H1 (cell line): ENCODE data around the gene SYT15B.
"Not testable (repeated sequence)": the region's sequence is repeated elsewhere in the genome, so short reads cannot be mapped to it uniquely, and the experiment has no call there.

ENCODE experiments used
- CEBPB ChIP-seq: IDR thresholded peaks from 2 replicates; pipeline ENCODE4 v1.6.1; 2012; ENCODE audit warnings: low read depth, low read length
- EP300 ChIP-seq, 2 experiments: IDR thresholded peaks; 1 replicate in 1 of 2; 2 replicates in 1 of 2; pipeline ENCODE4 v1.6.1; 2011 to 2012; ENCODE audit warnings: low read depth in 2 of 2, low read length in 2 of 2, mild to moderate bottlenecking in 2 of 2, borderline replicate concordance in 1 of 2, inconsistent platforms in 1 of 2, moderate library complexity in 1 of 2
- FOSL1 ChIP-seq: IDR thresholded peaks from 2 replicates; pipeline ENCODE4 v1.6.1; 2011; ENCODE audit warnings: mild to moderate bottlenecking, low read depth, low read length, moderate library complexity; ENCODE audit not compliant: insufficient read depth
- GABPA ChIP-seq: IDR thresholded peaks from 2 replicates; pipeline ENCODE4 v1.6.1; 2011; ENCODE audit warnings: mild to moderate bottlenecking, low read length, moderate library complexity, borderline replicate concordance; ENCODE audit not compliant: insufficient read depth
- JUN ChIP-seq: IDR thresholded peaks from 2 replicates; pipeline ENCODE4 v1.6.1; 2011; ENCODE audit warnings: low read depth, mild to moderate bottlenecking, improper control_type of control experiment, low read length
- JUND ChIP-seq: IDR thresholded peaks from 2 replicates; pipeline ENCODE4 v1.6.1; 2011; ENCODE audit warnings: mild to moderate bottlenecking, improper control_type of control experiment, low read length
- POLR2A ChIP-seq, 2 experiments: IDR thresholded peaks; 1 replicate in 1 of 2; 2 replicates in 1 of 2; pipeline ENCODE4 v1.6.1; 2011; ENCODE audit warnings: low read depth in 2 of 2, low read length in 2 of 2, mild to moderate bottlenecking in 2 of 2; ENCODE audit errors: control extremely low read depth in 1 of 2
- POLR2AphosphoS5 ChIP-seq: IDR thresholded peaks from 2 replicates; pipeline ENCODE4 v1.6.1; 2011; ENCODE audit warnings: low read depth, low read length
- RFX5 ChIP-seq: IDR thresholded peaks from 2 replicates; pipeline ENCODE4 v1.6.1; 2011; ENCODE audit warnings: low read depth, low read length, improper control_type of control experiment, borderline replicate concordance
- TCF12 ChIP-seq: IDR thresholded peaks from 2 replicates; pipeline ENCODE4 v1.6.1; 2011; ENCODE audit warnings: low read depth, mild to moderate bottlenecking, low read length
- YY1 ChIP-seq: IDR thresholded peaks from 2 replicates; pipeline ENCODE4 v1.6.1; 2011; ENCODE audit warnings: low read depth, mild to moderate bottlenecking, low read length
- TF ChIP-seq, protein P1 (sequence below), 3 experiments: IDR thresholded peaks; 1 replicate in 2 of 3; 2 replicates in 1 of 3; pipeline versions ENCODE4 v1.5.1 to v1.6.1; 2011; ENCODE audit warnings: low read length in 3 of 3, mild to moderate bottlenecking in 3 of 3, inconsistent platforms in 2 of 3, low read depth in 1 of 3, moderate library complexity in 1 of 3; ENCODE audit not compliant: insufficient read depth in 1 of 3; ENCODE audit errors: control extremely low read depth in 1 of 3

GRCh38 chr10:47743611-47744550 lies 19.5 kb downstream of the SYT15B start:
- TF ChIP-seq, protein P1, sequence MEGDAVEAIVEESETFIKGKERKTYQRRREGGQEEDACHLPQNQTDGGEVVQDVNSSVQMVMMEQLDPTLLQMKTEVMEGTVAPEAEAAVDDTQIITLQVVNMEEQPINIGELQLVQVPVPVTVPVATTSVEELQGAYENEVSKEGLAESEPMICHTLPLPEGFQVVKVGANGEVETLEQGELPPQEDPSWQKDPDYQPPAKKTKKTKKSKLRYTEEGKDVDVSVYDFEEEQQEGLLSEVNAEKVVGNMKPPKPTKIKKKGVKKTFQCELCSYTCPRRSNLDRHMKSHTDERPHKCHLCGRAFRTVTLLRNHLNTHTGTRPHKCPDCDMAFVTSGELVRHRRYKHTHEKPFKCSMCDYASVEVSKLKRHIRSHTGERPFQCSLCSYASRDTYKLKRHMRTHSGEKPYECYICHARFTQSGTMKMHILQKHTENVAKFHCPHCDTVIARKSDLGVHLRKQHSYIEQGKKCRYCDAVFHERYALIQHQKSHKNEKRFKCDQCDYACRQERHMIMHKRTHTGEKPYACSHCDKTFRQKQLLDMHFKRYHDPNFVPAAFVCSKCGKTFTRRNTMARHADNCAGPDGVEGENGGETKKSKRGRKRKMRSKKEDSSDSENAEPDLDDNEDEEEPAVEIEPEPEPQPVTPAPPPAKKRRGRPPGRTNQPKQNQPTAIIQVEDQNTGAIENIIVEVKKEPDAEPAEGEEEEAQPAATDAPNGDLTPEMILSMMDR (IDR thresholded peaks at IDR 0.05; ENCODE audit: control extremely low read depth in 1 of 3, insufficient read depth in 1 of 3, low read depth in 1 of 3, low read length in 3 of 3), result not testable (repeated sequence)
- TF ChIP-seq TCF12; JUN; GABPA; JUND; RFX5; POLR2A (IDR thresholded peaks at IDR 0.05; ENCODE audit: control extremely low read depth in 1 of 2, low read depth in 2 of 2, low read length in 2 of 2); FOSL1; POLR2AphosphoS5; CEBPB; EP300 (IDR thresholded peaks at IDR 0.05; ENCODE audit: borderline replicate concordance in 1 of 2, low read depth in 2 of 2, low read length in 2 of 2); YY1: not testable (repeated sequence)
